Measurements from ENCODE around the gene NR2F1-AS1. TPM values are rescaled to one million over a fixed set of nuclear protein-coding genes. Genes with fewer than 3 reads are reported as not detected.

The NR2F1-AS1 gene
- polyA plus RNA-seq, 1 donor (not counting 4 experiments of a cell fraction or from before 2014, with no cell fraction given), result 0.25 TPM

GRCh38 chr5:93585767-93586385 lies 4.9 kb upstream of the NR2F1-AS1 start:
- no peaks in the 10 kb centered on the region for H3K79me2 ChIP-seq (ENCODE audit: control insufficient read depth, insufficient read depth, low read length)
- DNase-seq (ENCODE audit: low read depth, low spot score), result no peak
- dilution Hi-C loops (cut with MboI; ENCODE audit: extremely low pct_ligation_motif_present, low sequenced_read_pairs), result no loop called here

DNA sequence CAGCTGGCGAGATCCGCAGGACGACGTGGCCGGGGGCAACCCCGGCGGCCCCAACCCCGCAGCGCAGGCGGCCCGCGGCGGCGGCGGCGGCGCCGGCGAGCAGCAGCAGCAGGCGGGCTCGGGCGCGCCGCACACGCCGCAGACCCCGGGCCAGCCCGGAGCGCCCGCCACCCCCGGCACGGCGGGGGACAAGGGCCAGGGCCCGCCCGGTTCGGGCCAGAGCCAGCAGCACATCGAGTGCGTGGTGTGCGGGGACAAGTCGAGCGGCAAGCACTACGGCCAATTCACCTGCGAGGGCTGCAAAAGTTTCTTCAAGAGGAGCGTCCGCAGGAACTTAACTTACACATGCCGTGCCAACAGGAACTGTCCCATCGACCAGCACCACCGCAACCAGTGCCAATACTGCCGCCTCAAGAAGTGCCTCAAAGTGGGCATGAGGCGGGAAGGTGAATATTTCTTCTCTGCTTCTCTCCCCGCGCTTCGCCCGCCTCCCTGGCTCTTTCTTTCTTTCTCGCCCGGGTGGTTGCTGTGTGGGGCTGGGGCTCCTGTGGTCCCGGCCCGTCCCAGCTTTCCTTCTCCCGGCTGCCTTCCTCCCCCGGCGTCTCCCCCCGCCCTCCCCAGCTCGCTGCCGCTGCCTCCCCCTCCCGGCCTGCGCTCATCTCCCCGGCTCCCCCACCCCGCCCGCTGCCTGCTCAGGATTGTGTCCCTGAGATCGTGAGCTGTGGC lies 4.2 kb upstream of the NR2F1-AS1 start:
- no peak for TF ChIP-seq CTCF (optimal IDR thresholded peaks at IDR 0.05 in 1 of 3, IDR thresholded peaks at IDR 0.05 in 1 of 3, conservative IDR thresholded peaks at IDR 0.05 in 1 of 3; ENCODE audit: extremely low read depth in 1 of 3, insufficient read depth in 2 of 3, low read length in 3 of 3)
- peak; percentile 100 for TF ChIP-seq EZH2 (IDR thresholded peaks at IDR 0.05; ENCODE audit: low read length)
- Histone ChIP-seq H3K79me2 (ENCODE audit: control insufficient read depth, insufficient read depth, low read length) (no peaks in the 10 kb centered on the region), H3K4me1 (ENCODE audit: control insufficient read depth, extremely low read depth, insufficient read depth, low read length) (peaks cover 7% of the 10 kb centered on the region), H3K9ac (ENCODE audit: control insufficient read depth, extremely low read depth, insufficient read depth, low read length) (no peak overlapping the region), H3K27me3 (ENCODE audit: control insufficient read depth, extremely low read depth, insufficient read depth, low read length) (peaks cover 74% of the 10 kb centered on the region), H3K4me2 (ENCODE audit: control insufficient read depth, extremely low read depth, insufficient read depth, low read depth, low read length) (peak overlapping the region; percentile 76), H3K9me3 (ENCODE audit: control insufficient read depth, low read depth, low read length) (peaks cover 8% of the 10 kb centered on the region), H2AFZ (ENCODE audit: control insufficient read depth, low read length) (no peak overlapping the region), H3K36me3 (ENCODE audit: control insufficient read depth in 2 of 2, extremely low read depth in 1 of 2, insufficient read depth in 2 of 2, low read length in 2 of 2) (no peaks in the 10 kb centered on the region), H3K4me3 (ENCODE audit: control insufficient read depth in 2 of 3, extremely low read depth in 1 of 3, insufficient read depth in 2 of 3, low read depth in 1 of 3, low read length in 3 of 3) (peak overlapping the region; percentile 8 to 65 (median 35)), H3K27ac (ENCODE audit: control insufficient read depth, insufficient read depth, low read length) (no peak overlapping the region), H3K9me1 (ENCODE audit: control insufficient read depth, extremely low read depth, insufficient read depth, low read length) (no peaks in the 10 kb centered on the region), H4K20me1 (ENCODE audit: control insufficient read depth, extremely low read depth, insufficient read depth, low read length) (no peaks in the 10 kb centered on the region)
- FAIRE-seq, result no peak
- DNase-seq (ENCODE audit: low read depth, low spot score), result no peak
- dilution Hi-C loops (cut with MboI; ENCODE audit: extremely low pct_ligation_motif_present, low sequenced_read_pairs), result no loop called here

More at GRCh38 chr5:93585767-93586385, 4.9 kb upstream of the NR2F1-AS1 start:
- Histone ChIP-seq H3K9me1 (ENCODE audit: control insufficient read depth, extremely low read depth, insufficient read depth, low read length) (no peaks in the 10 kb centered on the region), H3K4me2 (ENCODE audit: control insufficient read depth, extremely low read depth, insufficient read depth, low read depth, low read length) (no peak overlapping the region), H3K27ac (ENCODE audit: control insufficient read depth, insufficient read depth, low read length) (no peak overlapping the region), H3K9ac (ENCODE audit: control insufficient read depth, extremely low read depth, insufficient read depth, low read length) (no peak overlapping the region), H3K4me1 (ENCODE audit: control insufficient read depth, extremely low read depth, insufficient read depth, low read length) (peaks cover under 1% of the 10 kb centered on the region), H3K4me3 (ENCODE audit: control insufficient read depth in 2 of 3, extremely low read depth in 1 of 3, insufficient read depth in 2 of 3, low read depth in 1 of 3, low read length in 3 of 3) (no peak overlapping the region), H3K9me3 (ENCODE audit: control insufficient read depth, low read depth, low read length) (peaks cover 8% of the 10 kb centered on the region), H3K36me3 (ENCODE audit: control insufficient read depth in 2 of 2, extremely low read depth in 1 of 2, insufficient read depth in 2 of 2, low read length in 2 of 2) (no peaks in the 10 kb centered on the region), H4K20me1 (ENCODE audit: control insufficient read depth, extremely low read depth, insufficient read depth, low read length) (no peaks in the 10 kb centered on the region), H2AFZ (ENCODE audit: control insufficient read depth, low read length) (no peak overlapping the region), H3K27me3 (ENCODE audit: control insufficient read depth, extremely low read depth, insufficient read depth, low read length) (peaks cover 67% of the 10 kb centered on the region)
- TF ChIP-seq CTCF (optimal IDR thresholded peaks at IDR 0.05 in 1 of 3, IDR thresholded peaks at IDR 0.05 in 1 of 3, conservative IDR thresholded peaks at IDR 0.05 in 1 of 3; ENCODE audit: extremely low read depth in 1 of 3, insufficient read depth in 2 of 3, low read length in 3 of 3) (no peak), EZH2 (IDR thresholded peaks at IDR 0.05; ENCODE audit: low read length) (peak; percentile 64)
- FAIRE-seq, result no peak

Measured in keratinocyte (primary cell).